Ovary (tissue), 9 donors: Measurements from ENCODE around the gene CHST13. TPM values are rescaled to one million over a fixed set of nuclear protein-coding genes. Genes with fewer than 3 reads are reported as not detected.

ENCODE experiments used
- DNase-seq, 5 donors: peaks; one replicate each; pipeline ENCODE4 v3.0.0-alpha.2; 2019 to 2020
- H3K27ac ChIP-seq, 2 donors: fragments of 200-600 bp; one replicate each; pipeline versions ENCODE4 v1.5.1 to v1.8.0; 2019 to 2022
- H3K27me3 ChIP-seq: fragments of 200-600 bp; one replicate; pipeline ENCODE4 v1.8.0; 2022
- H3K36me3 ChIP-seq: fragments of 200-600 bp; sonication (generic); one replicate; pipeline ENCODE4 v1.5.1; 2019
- H3K4me1 ChIP-seq: one replicate; pipeline ENCODE4 v1.8.1; 2013; ENCODE audit warnings: mild to moderate bottlenecking, moderate library complexity; ENCODE audit not compliant: insufficient read depth
- H3K4me3 ChIP-seq: fragments of 200-600 bp; sonication (generic); one replicate; pipeline ENCODE4 v1.5.1; 2017
- H3K9me3 ChIP-seq, 2 donors: fragments of 200-600 bp in 1 of 2; sonication (generic) in 1 of 2; one replicate each; pipeline versions ENCODE4 v1.5.1 to v1.8.1; 2013 to 2019; ENCODE audit warnings: mild to moderate bottlenecking in 1 of 2, moderate library complexity in 1 of 2
- EP300 ChIP-seq: sonication (generic); formaldehyde crosslinking; IDR thresholded peaks from one replicate; pipeline ENCODE4 v1.6.1; 2017; ENCODE audit warnings: antibody characterized with exemption
- POLR2A ChIP-seq: fragments of 450-650 bp; IDR thresholded peaks from one replicate; pipeline ENCODE4 v1.6.1; 2017; ENCODE audit warnings: antibody characterized with exemption, mild to moderate bottlenecking, moderate library complexity
- WGBS, 3 donors: extraction: QIAGEN DNeasy Blood & Tissue Kit in 1 of 3; methylation state at CpG; one replicate each; pipeline versions ENCODE4 v1.1.5 to v1.1.7; 2013 to 2017; 5-methylcytosine and 5-hydroxymethylcytosine counted together
- intact Hi-C, 4 donors: fragments of 100-400 bp; cut with DNase I; formaldehyde crosslinking; loops; one replicate each; pipeline versions ENCODE4 v1.11.0 to v1.15.1; 2022 to 2023
- polyA plus RNA-seq, 2 donors: library from polyadenylated mRNA; stranded (reverse); fragments of 200-250 nt in 1 of 2; fragments of 350-450 nt in 1 of 2; fragmentation: Illumina TruSeq in 1 of 2; extraction: RNeasy Lipid Tissue Mini Kit (QIAGEN cat#74804) in 1 of 2; gene quantifications; one replicate each; pipeline ENCODE4 v1.2.3, GENCODE V29; 2013 to 2014
- total RNA-seq, 7 donors: library from RNA; depleted of rRNA in 2 of 7; stranded (reverse); fragments of >200 nt in 2 of 7; fragmentation: NEBNext Ultra II Directional in 3 of 7; extraction: Animal tissue kit (Norgen Biotek cat#: 25700) in 3 of 7; gene quantifications; one replicate each; pipeline versions ENCODE4 v1.1.0 to v1.2.4, GENCODE V29; 2016 to 2023
- TF ChIP-seq, protein P1 (sequence below), 3 donors: fragments of 450-650 bp in 2 of 3; fragments of 200-600 bp in 1 of 3; IDR thresholded peaks; one replicate each; pipeline versions ENCODE4 v1.5.1 to v1.8.0; 2016 to 2022; ENCODE audit warnings: antibody characterized with exemption in 3 of 3, mild to moderate bottlenecking in 1 of 3
- donor health status: DM: no; HTN: no; CAD: no; lungs with moderate emphysema.
- donor health status: DM: no; HTN: no; CAD: no.
- donor health status: Bipolar disorder and iron deficiency.
- donor health status: DM: yes; HTN: yes; CAD: no.
- donor health status: DM: no; HTN: no; CAD: no.
- donor health status: DM: yes; HTN: yes; CAD: no.

Gene CHST13
- total and polyA plus RNA-seq, 9 donors, result 0.12 to 0.87 (median 0.31) TPM; not detected in 4

DNA sequence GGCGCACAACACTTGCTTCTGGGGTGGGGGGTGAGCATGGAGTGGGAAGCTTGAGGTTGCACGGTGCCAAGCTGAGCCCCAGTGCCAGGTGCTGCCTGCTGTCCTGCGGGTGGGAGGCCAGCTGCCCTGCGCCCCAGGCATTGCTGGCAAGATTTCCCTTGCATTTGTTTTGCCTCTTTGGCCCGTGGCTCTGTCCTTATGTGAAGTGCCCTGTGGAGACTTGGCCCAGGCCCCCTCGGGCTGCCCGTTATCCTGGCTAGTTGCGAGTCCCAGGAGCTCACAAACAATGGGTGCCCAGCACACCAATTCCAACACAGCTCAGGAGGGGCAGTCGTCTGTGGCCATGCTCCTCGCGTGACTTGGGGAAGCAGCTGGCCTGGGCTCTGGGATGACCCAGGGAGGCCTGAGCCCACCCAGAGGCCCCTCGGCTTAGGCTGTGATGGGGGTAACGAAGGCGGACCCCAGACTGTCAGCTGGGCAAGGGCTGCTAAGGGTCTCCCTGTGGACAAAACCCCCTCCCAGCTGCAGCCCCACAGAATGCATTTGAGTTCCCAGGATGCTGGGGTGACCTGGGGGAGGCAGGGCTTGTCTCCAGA is 28.8 kb downstream of the CHST13 start:
- intact Hi-C loops, result no loop called here
- H3K27ac ChIP-seq, result no peak overlapping the region
- no peaks in the 10 kb centered on the region for H3K36me3 ChIP-seq
- WGBS, 3 donors, result 79 to 80% (median 80%) methylated on average over 14 of the region's 14 CpGs
- H3K9me3 ChIP-seq, result no peaks in the 10 kb centered on the region
- H3K4me3 ChIP-seq, result no peak overlapping the region
- H3K27me3 ChIP-seq, result no peaks in the 10 kb centered on the region
- H3K4me1 ChIP-seq, result no peaks in the 10 kb centered on the region
- peak in 2 of 5 donors; percentile 7 to 26 for DNase-seq
- TF ChIP-seq POLR2A (no peak), EP300 (no peak)
- TF ChIP-seq, protein P1, sequence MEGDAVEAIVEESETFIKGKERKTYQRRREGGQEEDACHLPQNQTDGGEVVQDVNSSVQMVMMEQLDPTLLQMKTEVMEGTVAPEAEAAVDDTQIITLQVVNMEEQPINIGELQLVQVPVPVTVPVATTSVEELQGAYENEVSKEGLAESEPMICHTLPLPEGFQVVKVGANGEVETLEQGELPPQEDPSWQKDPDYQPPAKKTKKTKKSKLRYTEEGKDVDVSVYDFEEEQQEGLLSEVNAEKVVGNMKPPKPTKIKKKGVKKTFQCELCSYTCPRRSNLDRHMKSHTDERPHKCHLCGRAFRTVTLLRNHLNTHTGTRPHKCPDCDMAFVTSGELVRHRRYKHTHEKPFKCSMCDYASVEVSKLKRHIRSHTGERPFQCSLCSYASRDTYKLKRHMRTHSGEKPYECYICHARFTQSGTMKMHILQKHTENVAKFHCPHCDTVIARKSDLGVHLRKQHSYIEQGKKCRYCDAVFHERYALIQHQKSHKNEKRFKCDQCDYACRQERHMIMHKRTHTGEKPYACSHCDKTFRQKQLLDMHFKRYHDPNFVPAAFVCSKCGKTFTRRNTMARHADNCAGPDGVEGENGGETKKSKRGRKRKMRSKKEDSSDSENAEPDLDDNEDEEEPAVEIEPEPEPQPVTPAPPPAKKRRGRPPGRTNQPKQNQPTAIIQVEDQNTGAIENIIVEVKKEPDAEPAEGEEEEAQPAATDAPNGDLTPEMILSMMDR (IDR thresholded peaks at IDR 0.05), result no peak

GRCh38 chr3:126553284-126554084 is 29.5 kb downstream of the CHST13 start:
- 71 to 82% (median 72%) methylated on average over 19 of the region's 19 CpGs for WGBS, 3 donors
- H3K36me3 ChIP-seq, result no peaks in the 10 kb centered on the region
- H3K27me3 ChIP-seq, result no peaks in the 10 kb centered on the region
- intact Hi-C loops, result no loop called here
- no peak overlapping the region for H3K27ac ChIP-seq
- H3K4me1 ChIP-seq, result no peaks in the 10 kb centered on the region
- DNase-seq, result peak in 2 of 5 donors; percentile 2 to 19
- no peaks in the 10 kb centered on the region for H3K9me3 ChIP-seq
- TF ChIP-seq EP300 (no peak), POLR2A (no peak)
- TF ChIP-seq, protein P1 (IDR thresholded peaks at IDR 0.05), result no peak
- no peak overlapping the region for H3K4me3 ChIP-seq

GRCh38 chr3:126554560-126555525 is 30.9 kb downstream of the CHST13 start:
- no peak overlapping the region for H3K27ac ChIP-seq
- H3K4me3 ChIP-seq, result no peak overlapping the region
- no peaks in the 10 kb centered on the region for H3K27me3 ChIP-seq
- no peaks in the 10 kb centered on the region for H3K36me3 ChIP-seq
- TF ChIP-seq EP300, result no peak
- TF ChIP-seq, protein P1 (IDR thresholded peaks at IDR 0.05), result no peak
- no peak for TF ChIP-seq POLR2A
- H3K9me3 ChIP-seq, result no peaks in the 10 kb centered on the region
- WGBS, 3 donors, result 84 to 86% (median 86%) methylated on average over 19 of the region's 19 CpGs
- intact Hi-C loops, result no loop called here
- no peaks in the 10 kb centered on the region for H3K4me1 ChIP-seq
- DNase-seq, result peak in 1 of 5 donors; percentile 1
